ENCODE measurements around the gene IQGAP2.

The IQGAP2 gene

DNA sequence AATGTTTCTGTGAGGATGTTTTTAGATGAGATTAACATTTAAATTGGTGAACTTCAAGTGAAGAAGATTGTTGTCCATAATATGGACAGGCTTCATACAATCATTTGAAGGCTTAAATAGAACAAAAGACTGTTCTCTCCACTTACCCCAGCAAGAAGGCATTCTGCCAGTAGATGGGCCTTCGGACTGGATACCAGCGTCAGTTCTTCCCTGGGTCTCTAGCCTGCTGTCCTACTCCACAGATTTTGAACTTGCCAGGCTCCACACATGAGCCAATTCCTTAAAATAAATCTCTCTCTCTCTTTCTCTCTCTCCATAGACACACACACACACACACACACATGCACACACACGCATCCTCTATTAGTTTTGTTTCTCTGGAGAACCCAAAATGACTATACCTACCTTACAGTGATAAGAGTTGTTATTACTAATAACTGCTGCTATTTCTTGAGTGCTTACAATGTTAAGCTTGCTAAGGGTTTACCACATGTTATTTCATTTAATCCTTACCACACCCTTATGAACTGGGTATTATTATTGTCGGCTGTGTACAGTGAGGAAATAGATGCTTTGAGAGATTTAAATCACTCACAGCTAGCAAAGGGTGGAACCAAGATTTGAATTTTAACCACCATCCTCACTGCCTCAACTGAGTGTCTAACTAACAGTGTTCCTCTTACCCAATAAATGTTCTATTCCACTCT lies 19.8 kb upstream of the IQGAP2 start:
- no peak for DNase-seq (ENCODE audit: low read depth in 2 of 2)

- no peak for DNase-seq (ENCODE audit: low read depth in 2 of 2)
These were observed 18.9 kb upstream of the IQGAP2 start for GRCh38 chr5:76384189-76384588.

- DNase-seq (ENCODE audit: low read depth in 2 of 2) = no peak
These were observed 18.4 kb upstream of the IQGAP2 start for GRCh38 chr5:76384705-76385104.

GRCh38 chr5:76385540-76385939 lies 17.5 kb upstream of the IQGAP2 start:
- no peak for DNase-seq (ENCODE audit: low read depth in 2 of 2)

DNA sequence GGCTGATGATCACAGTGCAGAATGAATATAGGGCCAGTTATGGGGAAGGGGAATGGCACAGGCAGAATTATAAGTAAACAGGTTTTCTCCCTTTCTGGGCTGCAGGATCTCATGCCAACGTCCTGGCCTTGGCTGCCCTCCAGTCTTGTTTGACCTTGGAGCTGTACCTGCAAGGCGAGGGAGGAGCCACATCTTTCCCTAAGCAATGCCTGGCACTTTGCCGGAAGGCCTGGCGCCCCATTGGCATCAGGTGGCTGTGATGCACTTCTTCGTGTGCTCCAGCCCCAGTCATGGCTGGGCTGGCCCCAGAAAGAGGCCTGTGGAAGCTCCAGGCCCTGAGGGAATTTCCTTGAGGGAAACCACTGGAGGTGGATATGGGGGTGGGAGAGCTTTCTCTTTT lies 16.7 kb upstream of the IQGAP2 start:
- no peak for DNase-seq (ENCODE audit: low read depth in 2 of 2)

DNA sequence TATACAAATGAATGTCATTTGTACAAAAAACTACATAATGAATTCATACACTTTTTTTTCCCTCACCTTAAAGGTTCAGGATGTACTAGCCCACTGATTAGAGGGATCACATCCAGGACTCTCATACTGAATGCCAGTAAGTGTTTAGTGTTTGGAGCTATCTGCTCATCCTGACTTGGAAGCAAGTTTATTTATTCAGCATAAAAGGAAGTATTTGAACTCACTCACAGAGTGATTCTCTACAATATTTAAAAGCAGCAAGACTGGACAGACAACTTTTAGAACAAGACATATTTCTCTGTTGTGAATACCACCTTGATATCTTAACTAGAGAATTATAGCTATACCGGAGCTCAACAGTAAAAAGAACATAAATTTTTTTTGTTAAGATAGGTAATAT lies 14.8 kb upstream of the IQGAP2 start:
- DNase-seq (ENCODE audit: low read depth in 2 of 2) = no peak

- DNase-seq (ENCODE audit: low read depth in 2 of 2) = no peak
These were observed 14.1 kb upstream of the IQGAP2 start for GRCh38 chr5:76388791-76389512.

- no peak for DNase-seq (ENCODE audit: low read depth in 2 of 2)
These were observed 13.5 kb upstream of the IQGAP2 start for GRCh38 chr5:76389513-76390154.

DNA sequence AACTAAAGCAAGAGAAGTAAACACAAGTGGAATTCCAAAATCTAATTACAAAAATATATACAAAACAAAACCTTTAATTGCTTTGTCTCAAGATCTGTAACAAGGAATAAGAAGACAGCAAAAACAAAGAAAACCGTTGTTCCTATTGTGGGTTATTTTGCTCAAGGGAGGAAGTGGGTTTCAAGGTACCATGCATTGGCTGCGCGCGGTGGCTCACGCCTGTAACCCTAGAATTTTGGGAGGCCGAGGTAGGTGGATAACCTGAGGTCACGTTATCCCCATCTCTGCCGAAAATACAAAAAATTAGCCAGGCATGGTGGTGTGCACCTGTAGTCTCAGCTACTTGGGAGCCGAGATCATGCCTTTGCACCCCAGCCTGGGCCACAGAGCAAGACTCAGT lies 12.1 kb upstream of the IQGAP2 start:
- DNase-seq (ENCODE audit: low read depth in 2 of 2) = no peak

DNA sequence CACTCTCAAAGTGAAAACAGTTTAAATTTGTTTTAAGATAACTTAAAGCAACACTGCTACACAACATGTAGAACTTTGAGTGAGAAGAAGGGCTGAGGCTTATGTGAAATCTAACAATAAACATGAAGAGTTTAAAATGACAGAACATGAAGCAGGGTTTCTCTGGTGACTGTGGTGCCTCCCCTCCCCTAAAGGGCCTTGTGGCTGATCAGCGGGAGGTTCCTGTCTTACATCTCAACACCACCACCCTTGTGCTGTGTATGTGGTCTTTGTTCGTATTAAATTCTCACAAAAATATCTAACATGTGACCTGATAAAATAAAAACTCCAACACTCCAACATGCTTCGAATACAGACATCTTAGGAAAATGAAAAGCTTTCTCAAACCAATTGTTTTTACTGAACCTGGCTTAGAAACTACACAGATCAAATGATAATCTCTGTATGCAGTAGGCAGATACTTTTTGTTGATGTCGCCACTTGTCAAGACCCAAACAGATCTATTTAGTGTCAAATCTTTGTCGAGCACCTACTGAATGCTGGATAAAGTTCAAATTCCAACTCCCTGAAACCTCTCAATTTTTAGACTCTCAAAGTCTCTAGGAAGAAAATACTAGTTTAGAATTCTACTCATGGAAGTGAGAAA lies 9.9 kb upstream of the IQGAP2 start:
- no peak for DNase-seq (ENCODE audit: low read depth in 2 of 2)

GRCh38 chr5:76397200-76397599 lies 5.9 kb upstream of the IQGAP2 start:
- DNase-seq (ENCODE audit: low read depth in 2 of 2) = no peak

DNA sequence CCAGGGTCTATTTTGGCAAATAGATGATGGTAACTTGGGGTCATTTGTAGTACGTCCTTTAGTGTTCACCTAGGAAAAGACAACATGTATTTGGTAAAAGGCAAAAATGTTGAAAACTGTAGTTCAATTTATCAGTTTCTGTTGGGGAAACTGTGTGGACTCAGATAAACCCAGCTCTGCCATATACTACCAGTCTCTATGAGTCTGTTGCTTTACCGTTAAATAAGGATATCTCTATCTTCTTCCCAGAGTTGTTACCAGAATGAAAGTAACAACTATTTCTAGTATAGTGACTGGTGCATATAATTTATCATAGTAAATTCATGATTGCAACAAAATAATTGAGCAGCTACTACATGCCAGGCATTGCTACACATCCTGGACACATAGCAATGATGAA lies 3.8 kb upstream of the IQGAP2 start:
- DNase-seq (ENCODE audit: low read depth in 2 of 2) = no peak

- DNase-seq (ENCODE audit: low read depth in 2 of 2) = no peak
These were observed 2.6 kb upstream of the IQGAP2 start for GRCh38 chr5:76400466-76400865.

DNA sequence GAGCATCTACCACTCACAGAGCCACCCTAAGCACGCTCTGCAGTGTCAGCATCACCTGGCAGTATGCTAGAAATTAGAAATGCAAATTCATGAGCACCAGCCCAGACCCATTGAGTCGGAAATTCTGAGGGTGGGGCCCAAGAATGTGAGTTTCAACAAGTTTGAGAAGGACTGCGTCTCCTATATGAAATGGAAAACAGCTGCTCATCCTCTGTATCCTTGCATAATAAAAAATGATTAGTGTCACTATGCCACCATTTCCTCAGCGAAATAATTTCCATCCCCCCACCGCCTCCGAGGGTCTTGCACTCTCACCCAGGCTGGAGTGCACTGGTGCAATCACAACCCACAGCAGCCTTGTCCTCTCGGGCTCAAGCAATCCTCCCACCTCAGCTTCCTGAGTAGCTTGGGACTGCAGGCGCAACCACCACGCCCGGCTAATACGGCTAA lies 1.3 kb upstream of the IQGAP2 start:
- DNase-seq (ENCODE audit: low read depth in 2 of 2) = peak in 1 of 2 donors; percentile 26

DNA sequence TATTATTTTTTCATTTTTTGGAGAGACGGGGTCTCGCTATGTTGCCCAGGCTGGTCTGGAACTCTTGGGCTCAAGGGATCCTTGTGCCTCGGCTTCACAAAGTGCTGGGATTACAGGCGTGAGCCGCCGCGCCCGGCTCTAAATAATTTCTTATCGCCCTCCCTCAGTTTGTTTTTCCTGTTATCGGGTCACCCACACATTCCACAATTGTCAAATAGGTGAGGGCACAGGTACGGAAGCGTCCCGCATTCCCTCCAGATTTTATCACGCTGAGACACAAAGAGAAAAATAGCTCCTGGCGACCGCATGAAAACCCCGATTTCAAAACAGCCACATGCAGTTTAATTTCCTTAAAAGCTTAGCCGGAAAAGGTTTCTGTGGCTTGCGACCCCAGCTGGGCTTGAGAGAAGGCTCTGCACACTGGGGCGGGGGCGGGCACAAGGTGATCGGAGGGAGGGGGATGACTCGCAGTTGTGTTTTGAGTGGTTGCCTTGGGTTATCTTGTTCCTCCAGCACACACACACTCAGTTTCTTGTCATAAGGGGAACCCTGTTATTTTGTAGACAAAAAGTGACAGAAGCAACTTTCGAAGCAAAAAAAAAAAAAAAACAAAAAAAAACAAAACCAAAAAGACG lies 717 bp upstream of the IQGAP2 start:
- DNase-seq (ENCODE audit: low read depth in 2 of 2) = peak; percentile 59 to 63

DNA sequence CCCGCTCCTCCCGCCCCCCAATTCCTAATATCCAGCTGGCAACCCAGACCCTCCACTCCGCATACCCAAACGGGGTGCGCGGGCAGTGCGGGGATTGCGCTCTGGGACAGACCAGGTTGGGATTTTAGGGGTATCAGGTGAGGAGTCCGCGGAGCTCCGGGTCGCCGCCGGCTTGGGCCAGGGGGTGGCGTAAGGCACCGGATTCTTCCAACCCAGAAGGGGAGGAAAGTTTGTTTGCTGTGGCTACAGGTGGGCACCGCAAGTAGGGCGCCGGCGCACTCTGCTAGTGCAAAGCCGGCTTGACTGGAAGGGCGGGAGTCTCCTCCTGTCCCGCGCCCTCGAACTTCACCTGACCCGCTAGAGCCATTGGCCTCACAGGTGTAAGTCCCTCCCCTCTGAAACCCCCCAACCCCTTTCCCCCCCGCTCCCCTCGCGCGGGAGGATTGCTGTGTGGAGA lies 709 bp downstream of the IQGAP2 start:
- DNase-seq (ENCODE audit: low read depth in 2 of 2) = peak; percentile 31 to 46

- peak; percentile 39 to 48 for DNase-seq (ENCODE audit: low read depth in 2 of 2)
These were observed 1.4 kb downstream of the IQGAP2 start for GRCh38 chr5:76404223-76405211.

DNA sequence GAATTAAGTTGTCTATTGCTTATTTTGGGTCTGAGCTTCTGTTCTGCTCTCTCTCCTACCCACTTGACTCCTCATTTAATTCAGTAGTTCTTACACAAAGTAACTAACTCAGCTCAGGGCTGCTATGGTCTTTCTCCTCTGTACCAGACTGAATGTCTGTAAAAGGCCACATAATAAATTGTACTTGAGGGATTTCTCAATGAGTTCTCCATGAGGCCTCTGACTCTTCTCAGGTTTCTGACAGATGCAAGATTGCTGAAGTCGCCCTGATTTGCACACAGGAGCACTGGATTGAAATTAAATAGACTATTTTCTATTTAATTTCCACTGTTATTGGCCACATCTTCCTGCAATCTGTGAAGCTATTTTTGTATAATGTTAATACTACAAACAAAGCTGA lies 2.9 kb downstream of the IQGAP2 start:
- DNase-seq (ENCODE audit: low read depth in 2 of 2) = no peak

GRCh38 chr5:76406673-76407072 lies 3.6 kb downstream of the IQGAP2 start:
- DNase-seq (ENCODE audit: low read depth in 2 of 2) = no peak

- DNase-seq (ENCODE audit: low read depth in 2 of 2) = no peak
These were observed 5.1 kb downstream of the IQGAP2 start for GRCh38 chr5:76408104-76408654.

All from stimulated activated CD4-positive, alpha-beta T cell treated with anti-CD3 and anti-CD28 coated beads, Interleukin-1b, Interleukin-23, amount 100 ng/mL, for 4 hours (primary cell).